GM18868 (cell line): ENCODE measurements around the gene SAP25.

Experiments used
- ATAC-seq: cut with Tn5 transposase; IDR thresholded peaks from one replicate; pipeline ENCODE4 v1.9.1; 2021; ENCODE audit warnings: mild to moderate bottlenecking, moderate library complexity; ENCODE audit not compliant: unreplicated experiment

The SAP25 gene

DNA sequence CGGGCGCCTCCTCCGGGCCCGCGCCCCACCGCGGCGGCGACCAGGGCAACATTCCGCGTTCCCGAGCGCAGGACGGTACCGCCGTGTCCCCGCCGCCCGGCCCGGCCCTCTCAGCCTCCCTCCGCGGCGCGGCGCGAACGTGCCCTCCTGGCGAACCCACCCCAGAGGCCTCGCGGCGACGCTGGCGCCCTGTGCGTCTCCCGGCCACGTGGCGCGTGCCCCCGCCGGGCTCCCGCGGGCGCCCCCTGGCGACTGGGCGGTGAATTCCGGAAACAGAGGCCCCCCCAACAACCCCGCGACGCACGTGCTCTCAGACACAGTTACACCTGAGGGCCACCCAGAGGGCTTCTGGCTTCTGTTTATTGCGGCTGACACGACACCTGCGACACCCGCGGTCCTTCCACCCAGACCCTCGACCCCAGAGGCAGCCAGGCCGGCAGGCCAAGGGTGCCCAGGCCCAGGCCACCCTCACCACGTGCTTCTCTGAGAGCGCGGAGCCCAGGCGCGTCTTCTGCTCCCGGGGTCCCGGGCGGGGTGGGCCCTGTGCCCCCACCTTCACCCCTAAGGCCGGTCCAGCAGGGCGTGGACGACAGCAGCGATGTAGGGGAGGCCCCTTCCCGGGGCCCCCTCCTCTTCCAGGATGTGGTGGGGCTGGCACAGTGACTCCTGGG is at the start of gene SAP25:
SAP25 (minus strand) TSS at position 210 of the 671 bp plus-strand sequence; CDS start at position 52, 158 bp downstream.
- ATAC-seq: no peak

DNA sequence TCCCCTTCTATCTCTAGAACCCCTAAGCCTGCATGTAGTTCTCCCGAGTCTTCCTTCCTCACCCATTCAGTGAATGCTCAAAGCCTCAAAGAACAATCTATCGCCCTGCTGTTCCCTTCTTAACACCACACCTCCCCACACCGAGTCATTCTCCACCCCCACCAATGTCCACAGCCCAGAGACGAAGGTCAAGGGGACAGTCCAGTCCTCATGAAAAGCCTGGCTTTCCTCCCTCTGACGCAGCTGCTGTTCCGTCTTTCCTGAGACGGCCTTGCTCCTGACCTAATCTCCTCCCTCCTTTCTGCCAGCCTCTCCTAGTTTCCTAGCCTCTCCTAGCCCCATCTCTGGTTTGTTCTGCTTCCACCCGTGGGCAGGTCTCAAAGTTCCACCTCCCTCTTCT is 47.9 kb upstream of the SAP25 start:
- no peak for ATAC-seq

DNA sequence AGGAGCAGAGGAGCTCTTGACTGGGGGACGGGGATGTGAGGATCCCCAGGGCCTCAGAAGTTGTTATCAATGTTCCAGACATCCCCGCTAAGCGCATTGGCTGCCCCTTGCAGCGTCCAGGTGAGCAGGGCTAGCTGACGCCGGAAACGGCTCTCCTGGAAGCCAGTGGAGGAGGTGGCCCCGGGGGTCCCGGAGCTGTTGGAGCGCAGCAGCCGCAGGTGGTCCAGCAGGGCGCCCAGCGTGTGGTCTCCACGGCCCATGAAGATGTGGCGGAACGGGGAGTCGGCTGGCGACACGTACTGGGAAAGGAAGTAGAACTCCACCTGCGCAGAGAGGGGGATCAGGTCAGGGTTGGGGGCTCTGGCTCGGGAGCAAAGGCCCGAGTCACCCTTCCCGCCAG is 47.1 kb upstream of the SAP25 start:
- no peak for ATAC-seq

DNA sequence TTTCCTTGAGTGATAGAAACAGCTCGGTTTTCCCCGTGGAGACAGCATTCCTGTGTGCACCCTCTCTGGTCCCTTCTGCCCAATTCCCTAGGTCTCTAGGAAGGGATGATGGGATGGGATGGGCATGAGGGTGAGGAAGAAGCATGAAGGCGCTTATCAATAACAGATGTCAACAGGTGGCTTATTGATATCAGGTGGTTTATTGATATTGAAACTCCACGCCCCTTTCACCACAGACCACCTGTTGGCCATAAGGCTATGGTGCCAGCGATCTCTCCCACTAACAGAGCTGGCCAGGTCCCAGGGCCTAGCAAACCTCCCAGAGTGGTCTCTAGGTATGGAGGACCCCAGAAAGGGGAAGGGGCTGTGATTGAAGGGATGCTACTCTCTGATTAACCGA is 46.5 kb upstream of the SAP25 start:
- ATAC-seq: no peak

DNA sequence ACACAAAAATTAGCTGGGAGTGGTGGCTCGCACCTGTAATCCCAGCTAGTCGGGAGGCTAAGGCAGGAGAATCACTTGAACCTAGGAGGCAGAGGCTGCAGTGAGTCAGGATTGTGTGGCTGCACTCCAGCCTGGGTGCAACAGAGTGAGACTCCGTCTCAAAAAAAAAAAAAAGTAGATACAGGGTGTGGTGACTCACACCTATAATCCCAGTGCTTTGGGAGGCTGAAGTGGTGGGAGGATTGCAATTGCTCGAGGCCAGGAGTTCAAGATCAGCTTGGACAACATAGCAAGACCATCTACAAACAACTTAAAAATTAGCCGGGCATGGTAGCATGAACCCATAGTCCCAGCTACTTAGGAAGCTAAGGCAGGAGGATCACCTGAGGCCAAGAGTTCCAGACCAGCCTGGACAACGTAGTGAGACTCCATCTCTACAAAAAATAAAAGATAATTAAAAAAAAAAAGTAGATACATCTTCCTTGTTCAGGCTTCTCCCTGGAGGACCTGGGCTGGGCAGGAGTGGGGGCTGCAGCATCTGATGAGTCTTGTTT is 40.7 kb upstream of the SAP25 start:
- no peak for ATAC-seq

DNA sequence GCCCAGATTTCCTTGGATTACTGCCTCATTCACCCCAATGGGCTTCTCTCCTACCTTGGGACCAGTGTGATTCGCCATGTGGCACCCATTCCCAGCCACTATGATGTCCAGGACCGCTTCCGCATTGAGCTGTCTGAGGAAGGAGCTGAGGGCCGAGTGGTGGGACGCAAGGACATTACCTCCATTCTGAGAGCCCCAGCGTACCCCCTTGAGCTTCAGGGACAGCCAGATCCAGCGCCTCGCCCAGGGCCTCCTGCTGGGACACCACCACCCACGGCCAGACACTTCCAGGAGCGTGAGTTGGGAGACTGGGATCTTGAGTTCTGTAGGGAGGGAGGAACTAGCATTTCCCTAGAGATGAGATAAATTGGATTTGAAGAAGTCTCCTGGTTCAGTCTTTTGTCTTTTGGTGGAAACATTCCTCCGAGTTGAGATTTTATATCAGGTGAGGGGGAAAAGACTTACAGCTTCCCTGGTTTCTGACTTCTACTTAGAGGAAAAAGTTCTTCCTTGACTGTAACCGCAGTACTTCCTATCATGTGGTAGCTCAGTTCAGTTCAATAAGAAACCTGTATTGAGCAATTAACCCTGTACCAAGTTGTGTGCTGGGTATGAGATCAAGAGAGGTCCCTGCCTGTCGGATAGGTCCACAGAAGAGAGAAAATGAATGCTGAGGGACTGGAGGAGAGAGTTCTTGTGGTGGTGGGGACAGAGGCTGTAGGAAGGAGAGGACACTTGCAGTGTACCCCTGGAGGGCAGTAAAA is 39.9 kb upstream of the SAP25 start:
- no peak for ATAC-seq

DNA sequence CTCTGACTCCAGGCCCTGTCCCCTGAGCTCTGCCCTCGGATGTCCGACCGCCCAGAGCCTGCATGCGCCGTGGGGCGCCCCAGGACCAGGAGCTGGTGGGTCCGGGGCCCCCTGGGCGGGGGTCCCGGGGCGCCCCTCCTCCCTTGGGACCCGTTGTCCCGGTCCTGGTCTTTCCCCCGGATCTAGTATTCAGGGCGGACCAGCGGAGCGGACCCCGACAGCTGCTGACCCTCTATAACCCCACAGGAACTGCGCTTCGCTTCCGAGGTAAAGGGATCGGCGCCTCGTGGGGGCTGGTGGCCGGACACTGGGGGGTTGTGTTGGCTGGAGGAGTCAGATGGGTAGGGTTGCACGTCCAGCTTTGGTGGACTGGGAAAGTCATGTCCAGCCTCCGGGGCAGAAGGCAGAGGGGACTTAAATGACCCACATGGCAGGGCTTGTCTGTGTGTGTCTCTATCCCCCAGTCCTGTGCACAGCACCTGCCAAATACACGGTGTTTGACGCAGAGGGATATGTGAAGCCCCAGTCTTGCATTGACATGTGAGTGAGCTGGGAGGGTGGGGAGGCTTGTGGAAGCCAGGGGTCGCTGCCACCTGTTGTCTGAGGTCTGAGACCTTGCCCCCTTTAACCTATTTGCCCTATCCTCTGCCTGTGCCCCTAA is 39.2 kb upstream of the SAP25 start:
- no peak for ATAC-seq

DNA sequence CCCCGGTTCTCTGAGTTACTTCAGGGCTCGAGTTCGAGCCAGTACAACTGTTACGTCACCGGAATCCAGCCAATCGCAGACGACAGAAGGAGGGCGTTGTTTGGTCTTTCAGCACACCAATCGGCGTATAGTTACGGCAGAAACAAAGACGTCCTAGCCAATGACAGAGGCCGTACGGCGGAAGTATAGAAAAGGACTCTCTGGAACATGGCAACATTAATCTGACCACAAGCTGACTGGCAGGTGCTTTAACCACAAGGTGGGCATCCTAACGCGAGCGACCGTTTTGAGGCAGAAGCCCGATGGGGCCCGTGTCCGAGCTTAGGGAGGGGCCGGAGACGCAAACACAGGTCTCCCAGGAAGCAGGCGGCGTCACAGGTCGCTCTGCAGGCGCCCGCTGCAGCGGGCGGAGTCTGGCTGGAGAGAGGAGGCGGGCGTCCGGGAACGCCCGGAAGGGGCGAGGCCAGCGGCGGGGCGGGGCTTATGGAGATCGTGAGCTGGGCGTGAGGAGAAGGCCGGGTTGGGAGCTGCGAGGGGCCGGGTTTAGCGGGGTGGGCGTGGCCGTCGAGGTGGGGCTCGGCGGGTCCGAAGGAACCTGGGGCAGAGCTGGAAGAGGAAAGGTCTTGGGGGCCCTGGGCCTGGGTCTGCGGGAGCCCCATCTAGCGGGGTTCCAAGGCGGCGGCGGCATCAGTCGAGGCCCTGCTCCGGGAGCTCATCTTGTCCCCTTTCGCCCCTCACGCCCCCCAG is 38.5 kb upstream of the SAP25 start, which contains the start of gene MOSPD3:
MOSPD3 (plus strand) TSS at position 558 of the 747 bp plus-strand sequence. CDS start 252 bp downstream, outside the sequence.
- ATAC-seq: peak; percentile 89

DNA sequence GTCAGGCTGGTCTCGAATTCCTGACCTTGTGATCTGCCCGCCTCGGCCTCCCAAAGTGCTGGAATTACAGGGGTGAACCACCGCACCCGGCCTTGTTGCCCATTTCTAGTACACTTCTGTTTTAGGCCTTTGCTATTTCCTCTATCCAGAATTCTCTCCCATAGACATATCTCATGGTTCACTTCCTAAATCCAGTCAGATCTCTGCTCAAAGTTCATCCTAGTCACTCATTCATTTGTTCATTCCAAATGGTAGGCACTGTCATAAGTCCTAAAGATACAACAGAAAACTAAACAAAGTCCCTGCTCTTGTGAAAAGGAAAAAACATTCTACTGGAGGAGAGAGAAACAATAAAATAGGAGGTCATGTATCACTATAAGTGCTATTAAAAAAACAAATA is 36.3 kb upstream of the SAP25 start:
- no peak for ATAC-seq

DNA sequence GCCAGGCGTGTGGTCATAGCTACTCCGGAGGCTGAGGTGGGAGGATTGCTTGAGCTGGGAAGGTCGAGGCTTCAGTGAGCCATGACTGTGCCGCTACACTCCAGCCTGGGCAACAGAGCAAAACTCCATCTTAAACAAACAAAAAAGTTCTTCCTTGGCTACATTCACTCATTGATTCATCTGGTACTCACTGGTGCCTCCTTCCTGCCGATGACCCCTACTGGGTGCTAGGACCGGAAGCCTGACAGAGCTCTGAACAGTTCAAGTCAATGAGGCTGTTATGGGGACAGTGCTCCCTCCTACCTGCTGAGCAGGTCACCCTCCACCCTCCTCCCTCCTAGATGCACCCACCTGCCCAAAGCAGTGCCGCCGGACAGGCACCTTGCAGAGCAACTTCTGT is 33.4 kb upstream of the SAP25 start:
- ATAC-seq: no peak

DNA sequence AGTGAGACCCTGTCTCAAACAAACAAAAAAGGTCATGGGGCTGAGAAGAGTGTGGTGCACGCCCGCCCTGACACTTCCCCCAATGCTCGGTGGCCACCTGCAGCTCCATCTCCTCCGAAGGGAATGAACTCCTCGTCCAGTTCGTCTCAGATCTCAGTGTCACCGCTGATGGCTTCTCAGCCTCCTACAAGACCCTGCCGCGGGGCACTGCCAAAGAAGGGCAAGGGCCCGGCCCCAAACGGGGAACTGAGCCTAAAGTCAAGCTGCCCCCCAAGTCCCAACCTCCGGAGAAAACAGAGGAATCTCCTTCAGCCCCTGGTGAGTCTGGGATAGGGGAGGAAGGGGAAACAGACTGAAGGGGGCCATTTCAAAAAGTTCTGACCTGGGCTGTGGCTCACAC is 32.6 kb upstream of the SAP25 start:
- no peak for ATAC-seq

DNA sequence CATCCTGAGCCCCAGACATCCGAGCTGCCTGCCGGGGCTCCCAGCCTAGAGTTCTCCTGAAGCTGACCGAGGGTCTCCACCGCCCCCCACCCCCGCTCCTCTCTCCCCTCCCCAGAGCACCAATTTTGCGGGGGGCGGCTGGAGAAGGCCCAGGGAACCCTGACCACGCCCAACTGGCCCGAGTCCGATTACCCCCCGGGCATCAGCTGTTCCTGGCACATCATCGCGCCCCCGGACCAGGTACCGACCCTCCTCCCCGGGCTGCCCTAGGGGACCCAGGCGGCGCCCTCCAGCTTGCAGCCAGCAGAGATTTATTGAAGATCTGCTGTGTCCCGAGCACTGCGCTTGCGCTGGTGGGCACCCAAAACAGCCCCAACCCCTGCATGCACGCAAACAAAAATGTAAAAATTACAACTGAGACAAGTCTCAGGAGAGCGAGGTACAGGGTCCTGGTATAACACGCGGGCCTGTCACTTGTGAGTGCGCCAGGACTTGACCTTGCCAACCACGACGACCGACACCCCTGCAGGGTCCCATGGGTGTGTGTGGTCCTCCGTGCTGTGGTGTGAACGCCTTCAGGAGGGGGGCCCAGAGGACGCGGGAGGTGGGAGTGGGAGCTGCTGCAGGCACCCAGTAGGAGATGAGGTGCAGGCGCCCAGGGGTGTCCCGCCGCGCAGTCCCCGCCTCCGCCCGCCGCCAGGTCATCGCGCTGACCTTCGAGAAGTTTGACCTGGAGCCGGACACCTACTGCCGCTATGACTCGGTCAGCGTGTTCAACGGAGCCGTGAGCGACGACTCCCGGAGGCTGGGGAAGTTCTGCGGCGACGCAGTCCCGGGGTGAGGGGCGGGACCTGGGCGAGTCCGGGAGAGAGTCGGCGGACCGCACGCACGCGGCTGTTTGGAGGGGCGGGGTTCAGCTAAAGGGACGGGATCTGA is 31.5 kb upstream of the SAP25 start:
- ATAC-seq: no peak

DNA sequence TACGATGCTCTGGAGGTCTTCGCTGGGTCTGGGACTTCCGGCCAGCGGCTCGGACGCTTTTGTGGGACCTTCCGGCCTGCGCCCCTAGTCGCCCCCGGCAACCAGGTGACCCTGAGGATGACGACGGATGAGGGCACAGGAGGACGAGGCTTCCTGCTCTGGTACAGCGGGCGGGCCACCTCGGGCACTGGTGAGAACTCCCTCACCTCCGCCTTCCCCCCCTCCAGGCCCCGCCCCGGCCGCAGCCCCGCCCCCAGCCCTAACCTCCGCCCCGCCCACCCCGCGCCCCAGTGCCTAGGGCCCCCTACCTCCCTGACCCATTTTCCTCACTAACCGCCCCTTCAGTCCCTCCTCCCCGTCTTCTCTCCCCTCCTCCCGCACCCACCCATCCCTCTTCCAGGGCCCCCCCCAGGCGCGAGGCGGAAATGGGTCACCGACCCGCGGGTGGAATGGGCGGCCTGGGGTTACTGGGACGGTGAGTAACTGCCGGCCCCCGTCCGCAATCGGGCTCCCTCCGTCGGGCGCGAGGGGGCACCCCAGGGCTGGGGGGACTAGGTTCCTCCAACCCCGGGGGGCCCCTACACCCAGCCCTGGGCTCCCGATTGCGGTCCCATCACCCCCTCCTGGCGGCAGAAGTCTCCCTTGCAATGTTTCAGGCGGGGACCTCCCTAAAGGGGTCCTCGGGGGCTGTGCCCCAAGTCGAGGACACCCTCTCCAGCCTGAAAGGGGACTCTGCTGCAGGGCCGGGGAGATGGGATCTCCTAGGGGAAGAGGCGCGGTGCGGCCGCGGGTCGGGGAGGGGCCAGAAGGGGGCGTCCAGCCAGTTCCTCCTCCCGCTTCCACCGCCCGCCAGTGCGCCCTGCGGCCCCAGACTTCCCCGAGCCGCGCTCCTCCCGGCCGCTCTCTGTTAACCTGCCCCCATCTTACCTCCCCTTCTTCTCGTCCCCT is 30.6 kb upstream of the SAP25 start:
- ATAC-seq: peak; percentile 53

DNA sequence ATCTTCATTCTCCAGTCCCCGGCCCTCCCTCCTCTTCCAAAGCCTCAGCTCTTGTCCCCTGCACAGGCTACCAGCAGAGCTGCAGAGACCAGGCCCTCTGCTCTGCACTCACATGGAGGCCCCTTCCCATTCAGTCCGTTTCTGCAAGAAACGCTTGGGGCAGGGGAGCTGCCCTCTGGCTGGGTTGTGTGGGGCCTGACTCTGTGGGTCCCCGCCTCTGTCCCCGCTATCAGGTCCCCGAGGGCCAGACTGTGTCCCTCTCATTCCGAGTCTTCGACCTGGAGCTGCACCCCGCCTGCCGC is 30.0 kb upstream of the SAP25 start:
- no peak for ATAC-seq

DNA sequence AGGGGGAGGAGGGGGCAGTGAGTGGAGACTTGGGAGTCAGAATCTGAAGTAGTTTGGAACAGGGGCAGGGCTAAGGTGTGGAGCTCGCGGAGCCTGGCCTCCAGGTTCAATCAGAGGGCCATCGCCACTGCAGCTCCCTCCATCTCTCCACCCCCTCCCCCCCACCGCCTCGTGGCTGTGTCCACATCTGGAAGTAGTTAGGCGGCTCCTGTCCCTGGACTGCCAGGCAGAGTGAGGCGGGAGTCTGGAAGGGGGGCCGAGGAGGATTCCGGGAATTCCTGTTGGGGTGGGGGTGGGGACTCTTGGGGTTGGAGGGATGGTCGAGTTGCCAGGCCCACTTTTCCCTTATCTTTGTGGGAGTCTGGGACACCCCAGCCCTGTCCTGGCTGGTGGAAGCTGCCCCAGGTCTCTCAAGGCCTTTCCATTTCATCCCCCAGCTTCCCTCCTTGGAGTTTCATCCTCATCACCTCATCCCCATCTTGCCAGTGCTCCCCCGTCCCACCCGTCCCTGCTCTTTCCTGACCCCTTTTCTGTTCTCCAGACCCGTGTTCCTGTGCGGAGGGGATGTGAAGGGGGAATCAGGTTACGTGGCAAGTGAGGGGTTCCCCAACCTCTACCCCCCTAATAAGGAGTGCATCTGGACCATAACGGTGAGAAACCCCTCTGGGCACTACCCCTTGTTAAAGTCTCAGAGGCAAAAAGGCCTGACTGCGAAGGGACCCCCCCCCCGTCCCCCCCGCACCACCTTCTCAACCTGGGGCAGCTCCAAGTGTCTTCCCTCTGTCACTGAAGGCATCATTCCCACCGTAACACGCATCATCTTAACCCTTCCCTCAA is 29.4 kb upstream of the SAP25 start:
- no peak for ATAC-seq

DNA sequence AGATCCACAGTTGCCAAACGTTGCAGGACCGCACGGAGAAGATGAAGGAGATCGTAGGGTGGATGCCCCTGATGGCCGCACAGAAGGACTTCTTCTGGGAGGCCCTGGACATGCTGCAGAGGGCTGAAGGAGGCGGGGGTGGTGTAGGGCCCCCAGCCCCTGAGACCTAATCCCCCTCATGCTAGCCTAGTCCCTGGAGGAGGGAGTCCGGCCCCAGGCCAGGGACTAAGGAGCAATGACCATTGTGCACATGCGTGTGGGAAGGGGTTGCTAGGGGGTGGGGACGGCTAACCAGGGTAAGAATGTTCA is 27.0 kb upstream of the SAP25 start:
- ATAC-seq: no peak

DNA sequence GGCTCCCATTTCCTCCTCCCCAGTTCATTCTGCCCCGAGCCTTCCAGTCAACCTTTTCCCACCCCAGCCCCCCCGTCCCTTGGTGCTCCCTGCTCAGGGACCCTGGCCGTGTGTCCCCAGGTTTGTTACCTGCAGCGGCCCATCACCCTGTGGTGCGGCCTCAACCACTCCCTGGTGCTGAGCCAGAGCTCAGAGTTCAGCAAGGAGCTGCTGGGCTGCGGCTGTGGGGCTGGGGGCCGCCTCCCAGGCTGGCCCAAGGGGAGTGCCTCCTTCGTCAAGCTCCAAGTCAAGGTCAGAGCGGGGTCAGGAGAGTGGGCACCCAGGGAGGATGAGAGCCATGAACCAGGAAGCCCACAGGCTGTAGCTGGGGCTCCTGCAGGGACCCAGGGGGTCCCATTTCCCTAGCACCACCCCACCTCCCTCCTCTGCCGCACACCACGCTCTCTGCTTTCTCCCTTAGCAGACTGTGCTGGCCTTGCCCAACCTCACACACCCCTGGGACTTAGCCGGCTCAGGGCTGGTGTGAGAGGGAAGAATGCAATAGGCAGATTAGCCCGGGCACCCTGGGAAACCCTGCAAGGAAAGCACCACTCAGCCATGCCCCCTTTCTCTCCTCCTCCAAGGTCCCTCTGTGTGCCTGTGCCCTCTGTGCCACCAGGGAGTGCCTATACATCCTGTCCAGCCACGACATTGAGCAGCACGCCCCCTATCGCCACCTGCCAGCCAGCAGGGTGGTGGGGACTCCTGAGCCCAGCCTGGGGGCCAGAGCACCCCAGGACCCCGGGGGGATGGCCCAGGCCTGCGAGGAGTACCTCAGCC is 26.4 kb upstream of the SAP25 start:
- no peak for ATAC-seq
